ENCODE measurements around the gene LIN7A.
"Not testable (repeated sequence)": the region's sequence is repeated elsewhere in the genome, so short reads cannot be mapped to it uniquely, and the experiment has no call there.

LIN7A gene

GRCh38 chr12:80917651-80918050 lies 20.1 kb downstream of the LIN7A start:
- DNase-seq = no peak

GRCh38 chr12:80912901-80913770 lies 24.6 kb downstream of the LIN7A start:
- no peak for DNase-seq

GRCh38 chr12:80909370-80909769 lies 28.4 kb downstream of the LIN7A start:
- no peak for DNase-seq

- DNase-seq = no peak
Measured at GRCh38 chr12:80902711-80903110, 35.0 kb downstream of the LIN7A start.

- DNase-seq = no peak
Measured at GRCh38 chr12:80901661-80902060, 36.1 kb downstream of the LIN7A start.

DNA sequence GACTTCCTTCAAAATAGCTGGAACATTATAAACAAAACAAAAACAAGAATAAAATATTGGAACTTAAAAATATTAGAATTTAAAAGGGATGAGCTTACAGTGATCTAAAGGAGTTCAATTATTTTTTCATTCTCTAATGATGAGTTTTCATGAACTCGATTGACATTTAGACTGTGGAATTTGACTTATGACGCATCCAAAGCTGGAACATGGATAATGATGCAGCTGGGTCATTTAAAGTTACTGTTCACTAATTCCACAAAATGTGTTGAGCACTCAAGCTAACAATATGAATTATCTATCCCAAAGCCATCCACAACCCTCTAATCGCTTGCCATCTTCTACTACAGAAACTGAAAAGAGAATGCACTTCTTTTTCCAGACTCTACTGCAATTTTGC lies 42.5 kb downstream of the LIN7A start:
- DNase-seq = no peak

- DNase-seq = no peak
Measured at GRCh38 chr12:80894179-80894578, 43.6 kb downstream of the LIN7A start.

- no peak for DNase-seq
Measured at GRCh38 chr12:80892597-80893445, 44.9 kb downstream of the LIN7A start.

GRCh38 chr12:80884651-80885050 lies 53.1 kb downstream of the LIN7A start:
- no peak for DNase-seq

DNA sequence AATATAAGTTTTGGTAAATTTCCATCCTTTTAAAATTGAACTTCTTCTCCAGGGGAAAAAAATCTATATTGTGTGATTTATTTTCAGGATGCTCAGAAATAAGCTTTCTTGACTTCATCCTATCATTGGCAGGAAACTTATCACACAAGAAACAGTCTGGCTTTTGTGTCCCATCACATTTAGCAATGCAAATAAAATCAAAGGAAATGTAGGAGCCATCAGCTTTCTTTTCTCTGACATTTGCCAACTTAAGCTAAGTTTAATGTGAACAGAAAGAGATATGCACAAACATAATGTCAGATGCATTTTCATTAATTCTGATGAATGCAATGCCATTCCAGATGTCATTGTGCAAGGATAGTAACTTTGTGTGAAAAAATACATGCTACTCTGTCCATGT lies 56.6 kb downstream of the LIN7A start:
- no peak for DNase-seq

- not testable (repeated sequence) for DNase-seq
Measured at GRCh38 chr12:80878452-80878851, 59.3 kb downstream of the LIN7A start.

DNA sequence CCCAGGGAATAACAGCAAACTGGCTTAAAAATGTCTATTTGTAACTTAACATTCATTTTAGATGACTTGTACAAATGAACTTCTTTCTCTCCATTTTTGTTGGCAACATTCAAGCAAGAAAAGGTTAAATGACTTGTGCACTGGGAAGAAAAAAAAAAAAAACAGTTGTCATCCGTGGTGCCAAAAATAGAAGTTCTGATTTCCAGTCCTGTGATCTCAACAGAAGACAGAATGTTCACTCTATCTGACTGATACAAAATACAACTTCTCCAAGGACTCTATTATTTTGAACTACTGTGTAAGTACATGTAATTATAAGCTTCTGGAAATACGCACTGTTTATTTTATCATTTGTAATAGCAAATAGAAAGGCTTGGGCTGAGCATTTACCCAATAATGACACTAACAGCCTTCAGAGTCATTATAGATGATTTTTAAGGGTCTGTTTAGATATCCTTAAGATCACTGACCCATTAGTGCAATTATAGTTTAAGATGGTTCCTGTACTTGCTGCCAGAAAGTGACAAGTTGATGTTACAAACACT lies 59.9 kb downstream of the LIN7A start:
- DNase-seq = no peak

DNA sequence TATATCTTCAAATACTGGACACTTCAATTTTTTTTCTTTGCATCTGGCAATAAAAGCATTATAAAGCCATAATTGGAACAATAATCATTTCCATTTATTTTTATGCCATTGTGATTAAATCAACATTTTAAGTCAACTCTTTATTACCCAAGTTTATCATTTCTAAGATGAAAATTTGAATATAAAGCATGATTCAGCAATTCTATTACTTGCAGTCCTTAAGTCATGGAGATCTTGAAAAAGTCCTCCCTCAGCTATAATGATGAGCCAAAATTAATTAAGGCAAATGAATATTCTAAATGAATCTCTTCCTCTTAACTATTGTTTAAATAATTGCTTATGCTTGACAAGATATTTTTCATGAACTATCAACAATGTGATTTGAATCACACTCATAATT lies 65.7 kb downstream of the LIN7A start:
- no peak for DNase-seq

DNA sequence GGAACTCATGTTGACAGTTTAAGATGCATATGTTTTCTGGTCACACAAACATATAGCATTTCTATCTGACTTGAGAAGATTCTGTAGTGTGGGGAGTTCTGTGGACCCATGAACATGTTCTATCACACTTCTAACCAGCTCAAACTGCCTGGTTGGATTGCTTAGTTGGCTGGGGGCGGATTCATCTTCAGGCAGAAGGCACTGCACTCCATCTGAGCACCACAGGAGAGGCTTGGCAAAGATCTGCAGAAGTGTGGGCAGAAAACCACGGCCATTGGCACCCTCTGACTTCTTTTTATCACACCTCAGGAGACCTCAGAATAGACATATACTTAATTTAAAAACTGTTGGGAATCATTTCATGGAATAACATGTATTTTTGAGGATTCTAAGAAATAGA lies 68.5 kb downstream of the LIN7A start:
- DNase-seq = no peak

- no peak for DNase-seq
Measured at GRCh38 chr12:80868576-80868975, 69.2 kb downstream of the LIN7A start.

GRCh38 chr12:80867941-80868340 lies 69.8 kb downstream of the LIN7A start:
- DNase-seq = no peak

GRCh38 chr12:80864046-80864735 lies 73.5 kb downstream of the LIN7A start:
- DNase-seq = no peak

DNA sequence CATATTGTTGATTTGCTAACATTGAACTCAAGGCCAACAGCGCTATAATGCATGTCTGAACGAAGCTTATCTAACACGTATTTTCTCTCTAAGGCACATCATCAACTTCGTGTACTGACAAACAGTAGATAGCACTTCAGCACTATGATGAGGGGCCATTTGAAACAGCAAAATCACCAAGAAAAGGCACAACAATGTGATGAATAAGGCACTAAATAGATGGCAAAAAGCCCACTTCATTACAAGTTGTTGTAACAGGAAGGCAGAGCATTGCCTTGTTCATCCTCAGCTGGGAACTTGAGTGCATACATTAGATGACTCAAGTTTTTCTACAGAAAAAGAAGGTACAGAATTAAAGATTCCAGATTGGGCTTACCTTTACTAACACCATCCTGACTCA lies 75.2 kb downstream of the LIN7A start:
- no peak for DNase-seq

DNA sequence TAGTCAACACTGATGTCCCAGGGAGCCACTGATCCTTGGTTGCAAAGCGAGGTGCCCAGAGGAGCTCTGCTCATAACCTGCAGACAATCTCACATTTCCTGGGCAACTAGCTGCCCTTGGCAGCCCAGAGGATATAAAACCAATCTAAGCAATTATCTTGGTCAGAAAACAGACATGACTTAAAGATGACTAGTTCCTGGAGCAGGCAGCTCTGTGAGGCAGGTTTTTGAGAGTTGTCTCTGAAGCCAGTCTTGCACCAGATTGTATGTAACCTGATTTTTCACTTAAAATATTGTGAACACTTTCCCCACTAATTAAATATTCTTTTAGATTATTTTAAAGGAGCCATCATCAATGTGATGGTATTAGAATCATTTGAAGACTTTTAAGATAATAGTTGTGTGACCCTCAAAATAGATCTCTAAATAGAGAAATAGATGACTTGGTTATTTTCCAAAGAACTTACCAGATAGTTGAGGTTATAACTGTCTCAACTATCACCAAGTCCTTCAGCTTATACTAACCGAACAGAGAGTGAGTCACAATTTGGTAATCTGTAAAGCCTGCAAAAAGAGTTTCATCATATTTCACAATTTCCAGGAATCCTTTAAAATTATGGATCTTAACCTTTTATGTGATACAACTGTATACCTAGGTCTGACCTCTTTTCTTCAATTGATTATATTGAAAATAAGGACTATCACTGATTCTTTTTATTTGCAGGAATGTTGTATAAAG lies 75.9 kb downstream of the LIN7A start:
- no peak for DNase-seq

DNA sequence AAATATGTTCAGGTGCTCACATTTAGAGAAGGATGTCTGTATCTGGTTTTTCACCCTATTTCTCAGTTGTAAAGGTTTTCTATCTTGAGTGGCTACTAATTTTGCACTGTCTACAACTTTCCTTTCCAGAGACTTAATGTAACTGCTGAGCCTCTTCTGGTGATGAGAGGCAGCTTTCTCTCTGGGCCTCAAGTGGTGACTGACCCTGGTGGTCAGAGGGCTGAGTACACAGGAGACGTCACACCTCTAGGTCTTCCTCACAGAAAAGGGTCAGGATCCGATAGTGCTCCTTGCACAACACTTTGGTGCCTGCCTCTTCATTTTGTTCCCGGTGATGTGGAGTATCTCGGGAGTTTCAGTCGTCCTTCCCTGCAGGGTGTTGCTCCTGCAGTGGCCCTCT lies 76.8 kb downstream of the LIN7A start:
- DNase-seq = no peak

- DNase-seq = no peak
Measured at GRCh38 chr12:80860206-80860605, 77.5 kb downstream of the LIN7A start.

DNA sequence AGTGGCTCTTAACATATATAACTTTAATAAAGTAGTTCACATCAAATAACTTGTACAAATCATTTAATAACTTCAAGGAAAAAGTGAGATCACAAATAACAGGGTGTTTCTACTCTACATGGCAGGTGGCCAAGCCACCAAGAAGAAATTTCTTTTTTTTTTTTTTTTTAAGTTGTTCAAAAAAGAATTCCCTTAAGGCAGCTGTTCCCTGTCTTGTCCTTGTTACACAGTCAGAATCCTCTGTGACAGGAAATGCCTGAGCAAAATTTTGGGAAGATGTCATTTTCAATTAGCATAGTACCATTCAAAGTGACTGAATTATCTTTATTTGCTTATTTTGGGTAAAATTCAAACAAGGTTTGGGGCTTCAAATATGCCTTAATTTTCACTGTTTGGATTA lies 79.4 kb downstream of the LIN7A start:
- DNase-seq = no peak

All from NCI-H1694 (cell line).